Mucosa of gallbladder (tissue), 1 donor: Measurements from ENCODE around the gene MEI4. TPM values are rescaled to one million over a fixed set of nuclear protein-coding genes. Genes with fewer than 3 reads are reported as not detected.

Experiments
- DNase-seq: peaks from one replicate; pipeline ENCODE4 v3.0.0-alpha.2; 2020; ENCODE audit warnings: low spot score
- total RNA-seq: library from RNA; stranded (reverse); gene quantifications from one replicate; pipeline ENCODE4 v1.2.1, GENCODE V29; 2021
- donor health status: DM: no; HTN: no; CAD: no.

MEI4 gene
- total RNA-seq, 1 donor from 2014 or later, result 0.17 TPM

DNA sequence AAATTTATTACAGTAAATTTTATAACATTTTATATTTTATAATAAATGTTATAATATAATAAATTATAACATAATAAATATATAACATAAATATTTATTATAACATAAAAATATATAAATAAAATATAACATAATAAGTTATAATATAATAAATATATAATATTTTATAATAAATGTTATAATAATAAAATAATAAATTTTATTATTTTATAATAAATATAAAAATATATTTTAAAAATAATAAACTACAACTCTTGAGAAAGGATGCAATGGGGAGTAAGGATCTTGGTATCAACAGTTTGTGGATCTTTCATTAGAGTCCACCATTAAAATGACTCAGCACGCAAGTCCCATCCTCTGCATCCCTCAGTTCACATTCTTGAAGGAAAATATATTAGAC lies 312.6 kb downstream of the MEI4 start:
- DNase-seq, result no peak

DNA sequence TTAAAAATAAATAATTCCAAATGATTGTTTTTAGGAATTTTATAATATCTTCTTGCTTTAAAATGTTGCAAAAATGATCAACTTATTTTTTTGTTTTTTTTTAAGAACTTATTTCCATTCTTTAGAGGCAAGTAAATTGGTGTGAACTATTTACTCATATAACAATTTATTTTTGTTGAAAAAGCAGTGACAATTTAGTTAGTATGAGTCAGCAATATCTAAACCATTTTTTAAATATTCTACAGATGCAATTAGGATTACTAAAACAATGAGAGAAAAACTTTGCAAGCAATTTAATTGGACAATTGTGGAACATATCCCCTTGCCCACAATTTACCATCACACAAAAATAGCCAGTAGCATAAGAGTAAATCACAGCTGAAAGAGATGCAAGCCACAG lies 319.5 kb downstream of the MEI4 start:
- DNase-seq, result no peak

Other genes starting within 250 kb of the MEI4 start
- 0.58 TPM for gene HTR1B, start 189.5 kb upstream of the MEI4 start, total RNA-seq